ENCODE measurements around the gene LTB. TPM values are rescaled to one million over a fixed set of nuclear protein-coding genes. Genes with fewer than 3 reads are reported as not detected.
"Not testable (repeated sequence)": the region's sequence is repeated elsewhere in the genome, so short reads cannot be mapped to it uniquely, and the experiment has no call there.

The LTB gene
- total and polyA plus RNA-seq, 2 donors from 2014 or later = 6.6 to 18.5 TPM

DNA sequence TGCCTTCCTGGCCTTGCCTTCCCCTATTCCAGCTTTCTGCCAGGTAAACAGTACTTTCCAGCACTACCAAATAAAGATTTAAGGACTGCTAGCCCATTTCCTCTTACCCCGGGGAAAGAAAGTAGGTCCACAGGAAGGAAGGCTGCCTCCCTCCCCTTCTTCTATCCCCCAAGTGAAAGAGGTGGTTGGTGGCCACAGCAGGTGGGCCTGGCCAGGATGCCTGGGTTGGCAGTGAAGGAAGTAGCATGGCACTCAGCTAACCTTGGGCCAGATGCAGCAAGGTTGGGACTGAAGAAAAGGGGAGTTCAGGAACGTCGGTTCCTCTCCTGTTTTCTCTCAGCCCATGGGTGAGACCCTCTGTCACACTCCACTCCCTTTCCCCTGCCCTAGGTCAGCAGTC is 25.9 kb downstream of the LTB start:
- Histone ChIP-seq H3K4me3 (ENCODE audit: low read length in 3 of 3) (no peak overlapping the region), H3K36me3 (ENCODE audit: control insufficient read depth in 2 of 3, insufficient read depth in 3 of 3, low read length in 3 of 3) (peaks cover 0 to 25% (median 9%) of the 10 kb centered on the region in 3 donors), H3K27me3 (ENCODE audit: control insufficient read depth, insufficient read depth, low read length) (no peaks in the 10 kb centered on the region), H3K9me3 (ENCODE audit: control insufficient read depth in 2 of 3, insufficient read depth in 1 of 3, low read length in 3 of 3) (no peaks in the 10 kb centered on the region), H3K4me1 (ENCODE audit: control insufficient read depth in 2 of 3, insufficient read depth in 2 of 3, low read depth in 1 of 3, low read length in 3 of 3) (peaks cover 0 to 18% (median 0%) of the 10 kb centered on the region in 3 donors), H3K27ac (ENCODE audit: low read depth in 2 of 2, low read length in 2 of 2) (no peak overlapping the region), H3K9ac (ENCODE audit: low read length in 3 of 3) (no peak overlapping the region)
- no peak for FAIRE-seq
- DNase-seq = peak in 1 of 5 donors; percentile 32
- TF ChIP-seq, protein P1, sequence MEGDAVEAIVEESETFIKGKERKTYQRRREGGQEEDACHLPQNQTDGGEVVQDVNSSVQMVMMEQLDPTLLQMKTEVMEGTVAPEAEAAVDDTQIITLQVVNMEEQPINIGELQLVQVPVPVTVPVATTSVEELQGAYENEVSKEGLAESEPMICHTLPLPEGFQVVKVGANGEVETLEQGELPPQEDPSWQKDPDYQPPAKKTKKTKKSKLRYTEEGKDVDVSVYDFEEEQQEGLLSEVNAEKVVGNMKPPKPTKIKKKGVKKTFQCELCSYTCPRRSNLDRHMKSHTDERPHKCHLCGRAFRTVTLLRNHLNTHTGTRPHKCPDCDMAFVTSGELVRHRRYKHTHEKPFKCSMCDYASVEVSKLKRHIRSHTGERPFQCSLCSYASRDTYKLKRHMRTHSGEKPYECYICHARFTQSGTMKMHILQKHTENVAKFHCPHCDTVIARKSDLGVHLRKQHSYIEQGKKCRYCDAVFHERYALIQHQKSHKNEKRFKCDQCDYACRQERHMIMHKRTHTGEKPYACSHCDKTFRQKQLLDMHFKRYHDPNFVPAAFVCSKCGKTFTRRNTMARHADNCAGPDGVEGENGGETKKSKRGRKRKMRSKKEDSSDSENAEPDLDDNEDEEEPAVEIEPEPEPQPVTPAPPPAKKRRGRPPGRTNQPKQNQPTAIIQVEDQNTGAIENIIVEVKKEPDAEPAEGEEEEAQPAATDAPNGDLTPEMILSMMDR (IDR thresholded peaks at IDR 0.05; ENCODE audit: borderline replicate concordance, extremely low read depth, insufficient read depth) = no peak
- intact Hi-C loops (cut with DNase I) = no loop called here

DNA sequence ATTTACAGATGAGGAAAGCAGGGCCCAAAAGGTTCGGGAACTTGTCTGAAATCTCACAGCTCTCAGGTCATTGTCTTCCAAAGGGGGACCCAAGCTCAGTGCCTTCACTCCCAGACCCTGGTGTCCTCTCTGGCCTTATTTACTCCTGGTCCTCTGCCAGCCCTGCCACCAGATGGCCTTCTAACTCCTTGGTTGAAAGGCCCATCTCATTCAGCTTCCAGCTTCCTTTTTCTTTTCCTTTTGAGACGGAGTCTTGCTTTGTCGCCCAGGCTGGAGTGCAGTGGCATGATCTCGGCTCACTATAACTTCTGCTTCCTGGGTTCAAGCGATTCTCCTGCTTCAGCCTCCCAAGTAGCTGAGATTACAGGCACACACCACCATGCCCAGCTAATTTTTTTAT is 30.9 kb downstream of the LTB start:
- H3K27me3 ChIP-seq (ENCODE audit: control insufficient read depth, insufficient read depth, low read length); intact Hi-C loops (cut with DNase I); H3K9me3 ChIP-seq (ENCODE audit: control insufficient read depth in 2 of 3, insufficient read depth in 1 of 3, low read length in 3 of 3); H3K4me3 ChIP-seq (ENCODE audit: low read length in 3 of 3); FAIRE-seq; H3K27ac ChIP-seq (ENCODE audit: low read depth in 2 of 2, low read length in 2 of 2); H3K9ac ChIP-seq (ENCODE audit: low read length in 3 of 3): not testable (repeated sequence)
- Histone ChIP-seq H3K4me1 (ENCODE audit: control insufficient read depth in 2 of 3, insufficient read depth in 2 of 3, low read depth in 1 of 3, low read length in 3 of 3) (peaks cover 0 to 14% (median 7%) of the 10 kb centered on the region in 3 donors), H3K36me3 (ENCODE audit: control insufficient read depth in 2 of 3, insufficient read depth in 3 of 3, low read length in 3 of 3) (peaks cover 0 to 12% (median 5%) of the 10 kb centered on the region in 3 donors)
- TF ChIP-seq, protein P1 (IDR thresholded peaks at IDR 0.05; ENCODE audit: borderline replicate concordance, extremely low read depth, insufficient read depth) = peak; percentile 60
- peak in 2 of 5 donors; percentile 30 to 51 for DNase-seq

DNA sequence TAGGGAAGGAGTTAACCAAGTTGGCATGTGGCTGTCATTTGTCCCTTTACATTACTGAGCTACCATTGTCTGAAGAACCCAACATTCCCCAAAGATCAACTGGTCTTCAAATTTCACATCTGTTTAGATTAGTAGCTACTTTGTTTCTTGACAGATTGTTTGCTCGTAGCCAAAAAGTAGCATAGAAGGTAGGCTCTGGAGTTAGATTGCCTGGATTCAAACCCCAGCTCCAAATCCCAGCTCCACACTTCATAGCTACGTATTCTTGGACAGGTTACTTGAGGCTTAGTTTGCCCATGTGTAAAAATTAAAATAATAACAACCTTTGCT is 33.7 kb downstream of the LTB start:
- Histone ChIP-seq H3K9ac (ENCODE audit: low read length in 3 of 3) (peak overlapping the region in 2 of 3 donors; percentile 63 to 87), H3K36me3 (ENCODE audit: control insufficient read depth in 2 of 3, insufficient read depth in 3 of 3, low read length in 3 of 3) (peaks cover 0 to 10% (median 5%) of the 10 kb centered on the region in 3 donors), H3K4me3 (ENCODE audit: low read length in 3 of 3) (peak overlapping the region in 1 of 3 donors; percentile 64), H3K9me3 (ENCODE audit: control insufficient read depth in 2 of 3, insufficient read depth in 1 of 3, low read length in 3 of 3) (no peaks in the 10 kb centered on the region), H3K27ac (ENCODE audit: low read depth in 2 of 2, low read length in 2 of 2) (no peak overlapping the region), H3K27me3 (ENCODE audit: control insufficient read depth, insufficient read depth, low read length) (no peaks in the 10 kb centered on the region), H3K4me1 (ENCODE audit: control insufficient read depth in 2 of 3, insufficient read depth in 2 of 3, low read depth in 1 of 3, low read length in 3 of 3) (peaks cover 0 to 14% (median 7%) of the 10 kb centered on the region in 3 donors)
- intact Hi-C loops (cut with DNase I) = no loop called here
- DNase-seq (no peak), FAIRE-seq (no peak)
- TF ChIP-seq, protein P1 (IDR thresholded peaks at IDR 0.05; ENCODE audit: borderline replicate concordance, extremely low read depth, insufficient read depth) = no peak

Measured in kidney (tissue), 14 donors.